K562 (cell line): Measurements from ENCODE around the gene CATSPER3. TPM values are rescaled to one million over a fixed set of nuclear protein-coding genes. Genes with fewer than 3 reads are reported as not detected.

Experiments used
- ATAC-seq: fragments of 200-7000 bp; cut with Tn5 transposase; 3 replicates; pipeline ENCODE4 v1.9.1; 2020; ENCODE audit warnings: moderate library complexity
- BruUV-seq: library from RNA; stranded (reverse); fragments of 400-500 nt; replicated peaks from 2 replicates; lab custom pipeline; 2021; lab: Mats Ljungman, UMichigan
- CTCF ChIA-PET: fragments of 300-600 bp; formaldehyde crosslinking; extraction: SDS; loops from one replicate; lab custom pipeline; 2021; ENCODE audit warnings: low intra/inter-chr PET ratio; lab: Yijun Ruan, JAX
- POLR2A ChIA-PET: fragments of 300-600, 350-650 bp; sonication (Branson Sonifier 250); formaldehyde crosslinking; extraction: SDS; loops from one replicate; lab custom pipeline; 2021; ENCODE audit warnings: antibody characterized with exemption, inconsistent platforms; lab: Yijun Ruan, JAX
- DNase-seq, 4 experiments: peaks; one replicate each; pipeline versions ENCODE4 v3.0.0 to v3.0.0-alpha.2; 2011 to 2018; ENCODE audit warnings: low spot score in 3 of 4, mixed read lengths in 3 of 4; ENCODE audit errors: extremely low read depth in 1 of 4
- FAIRE-seq: peaks from 2 replicates; lab custom pipeline; 2011; peaks lifted over from hg19 to GRCh38; lab: Jason Lieb, UNC
- H2AFZ ChIP-seq: 2 replicates; pipeline ENCODE4 v1.6.0; 2011; ENCODE audit warnings: low read depth, low read length, control low read depth, inconsistent platforms
- H3K27ac ChIP-seq: fragments of 200-600 bp; 3 replicates; pipeline ENCODE4 v1.8.0; 2011; ENCODE audit warnings: low read depth, mild to moderate bottlenecking, control low read depth, inconsistent platforms, low read length, moderate library complexity, mixed read lengths; ENCODE audit errors: extremely low read depth
- H3K27me3 ChIP-seq, 2 experiments: fragments of 300-600 bp in 1 of 2; 2 replicates in 1 of 2; 3 replicates in 1 of 2; pipeline versions ENCODE4 v1.6.0 to v1.8.0; 2011; ENCODE audit warnings: inconsistent platforms in 2 of 2, low read length in 2 of 2, mild to moderate bottlenecking in 1 of 2, mixed read lengths in 1 of 2, moderate library complexity in 1 of 2; ENCODE audit not compliant: control insufficient read depth in 2 of 2, insufficient read depth in 2 of 2
- H3K36me3 ChIP-seq: fragments of 300-600 bp; 3 replicates; pipeline ENCODE4 v1.8.0; 2011; ENCODE audit warnings: mild to moderate bottlenecking, low read length, inconsistent platforms; ENCODE audit not compliant: control insufficient read depth, insufficient read depth
- H3K4me1 ChIP-seq, 2 experiments: fragments of 200-600 bp in 1 of 2; replicated peaks in 1 of 2; 2 replicates in 1 of 2; 3 replicates in 1 of 2; pipeline versions ENCODE4 v1.5.1 to v1.8.0; 2011; ENCODE audit warnings: inconsistent platforms in 2 of 2, low read length in 2 of 2, mild to moderate bottlenecking in 1 of 2, mixed read lengths in 1 of 2, moderate library complexity in 1 of 2; ENCODE audit not compliant: control insufficient read depth in 2 of 2, insufficient read depth in 2 of 2
- H3K4me2 ChIP-seq: 2 replicates; pipeline ENCODE4 v1.6.1; 2011; ENCODE audit warnings: low read length, control low read depth, inconsistent platforms, mixed read lengths; ENCODE audit not compliant: insufficient read depth
- H3K4me3 ChIP-seq: fragments of 200-600 bp; sonication (generic), shearing (Covaris generic); 2 replicates; pipeline ENCODE4 v1.5.1; 2016; ENCODE audit warnings: control low read depth, inconsistent platforms
- H3K79me2 ChIP-seq: fragments of 200-600 bp; 3 replicates; pipeline ENCODE4 v1.8.0; 2011; ENCODE audit warnings: low read length, inconsistent platforms; ENCODE audit not compliant: control insufficient read depth, insufficient read depth
- H3K9ac ChIP-seq, 2 experiments: 2 replicates each; pipeline versions ENCODE4 v1.6.0 to v1.6.1; 2011; ENCODE audit warnings: low read depth in 2 of 2, low read length in 2 of 2, control low read depth in 1 of 2, inconsistent platforms in 1 of 2, mild to moderate bottlenecking in 1 of 2, mixed read lengths in 1 of 2; ENCODE audit not compliant: insufficient read depth in 1 of 2
- H3K9me1 ChIP-seq: one replicate; pipeline ENCODE4 v1.6.0; 2011; ENCODE audit warnings: inconsistent platforms, mild to moderate bottlenecking, low read length, moderate library complexity; ENCODE audit not compliant: control insufficient read depth, insufficient read depth
- H3K9me3 ChIP-seq: replicated peaks from 2 replicates; pipeline ENCODE4 v1.5.1; 2011; ENCODE audit warnings: low read depth, low read length, inconsistent platforms; ENCODE audit not compliant: control insufficient read depth, insufficient read depth
- H4K20me1 ChIP-seq: replicated peaks from 2 replicates; pipeline ENCODE4 v1.6.1; 2011; ENCODE audit warnings: low read length, inconsistent platforms, mixed read lengths; ENCODE audit not compliant: control insufficient read depth, insufficient read depth
- SP1 ChIP-seq: sonication (generic); formaldehyde crosslinking; IDR thresholded peaks from 2 replicates; pipeline ENCODE4 v1.8.1; 2022; ENCODE audit warnings: mild to moderate bottlenecking, missing genetic modification reagents
- TEAD2 ChIP-seq: fragments of 450-650 bp; IDR thresholded peaks from 2 replicates; pipeline ENCODE4 v1.6.1; 2016; ENCODE audit warnings: missing genetic modification characterization, control low read depth, missing compliant biosample characterization
- ZNF165 ChIP-seq: fragments of 250-450 bp; sonication (Bioruptor Pico); IDR thresholded peaks from 2 replicates; pipeline ENCODE4 v1.4.0; 2020; ENCODE audit warnings: borderline replicate concordance
- ZNF24 ChIP-seq: fragments of 450-650 bp; IDR thresholded peaks from 2 replicates; pipeline ENCODE4 v1.6.1; 2016
- WGBS: fragments of 100-300 bp; shearing (Covaris generic); methylation state at CpG from one replicate; pipeline ENCODE4 v1.1.6; 2016; ENCODE audit warnings: low coverage, mixed read lengths; ENCODE audit not compliant: insufficient coverage; ENCODE audit errors: missing lambda C conversion rate; 5-methylcytosine and 5-hydroxymethylcytosine counted together
- in situ Hi-C: fragments of 300-500 bp; cut with MboI; formaldehyde crosslinking; loops from 4 replicates; pipeline ENCODE4 v1.15.0; 2018; ENCODE audit warnings: inconsistent platforms, mixed read lengths
- intact Hi-C: fragments of 100-400 bp; cut with micrococcal nuclease; formaldehyde crosslinking; loops from 2 replicates; pipeline ENCODE4 v1.14.2; 2022
- polyA plus RNA-seq, 8 experiments: library from polyadenylated mRNA; depleted of rRNA in 4 of 8; stranded (reverse) in 5 of 8; unstranded in 3 of 8; fragments of >200 nt; fragmentation: Nextera tagmentation in 2 of 8; fragmentation: Illumina TruSeq in 1 of 8; extraction: Ambion mirVana in 2 of 8; extraction: Trizol in 1 of 8; gene quantifications; 2 replicates each; pipeline versions ENCODE4 v1.2.1 to v1.2.3, GENCODE V29; 2011 to 2014; ENCODE audit warnings: inconsistent platforms in 1 of 8, missing spikeins in 1 of 8
- total RNA-seq, 7 experiments: library from RNA; depleted of rRNA in 6 of 7; stranded (reverse); fragments of >200 nt in 6 of 7; fragmentation: Illumina TruSeq in 2 of 7; extraction: Trizol in 2 of 7; gene quantifications; 2 replicates each; pipeline versions ENCODE4 v1.2.1 to v1.2.3, GENCODE V29; 2011 to 2021; ENCODE audit warnings: low replicate concordance in 1 of 7
- TF ChIP-seq, protein P1 (sequence below): fragments of 450-650 bp; formaldehyde crosslinking; IDR thresholded peaks from 2 replicates; pipeline ENCODE4 v1.4.0; 2020; ENCODE audit warnings: mild to moderate bottlenecking, moderate library complexity
- TF ChIP-seq, protein P2 (sequence below): sonication (generic); formaldehyde crosslinking; IDR thresholded peaks from 2 replicates; pipeline ENCODE4 v1.9.0; 2022; ENCODE audit warnings: mild to moderate bottlenecking, missing genetic modification reagents
- TF ChIP-seq, protein P3 (sequence below), 2 experiments: fragments of 450-650 bp in 1 of 2; sonication (generic) in 1 of 2; formaldehyde crosslinking in 1 of 2; IDR thresholded peaks; 2 replicates each; pipeline versions ENCODE4 v1.7.1 to v1.9.0; 2016 to 2022; ENCODE audit warnings: inconsistent platforms in 1 of 2, mild to moderate bottlenecking in 1 of 2, missing genetic modification reagents in 1 of 2
- TF ChIP-seq, protein P4 (sequence below): fragments of 450-650 bp; IDR thresholded peaks from 2 replicates; pipeline ENCODE4 v1.6.1; 2016; ENCODE audit warnings: mild to moderate bottlenecking

CATSPER3 gene
- total and polyA plus RNA-seq, 9 of the 15 experiments (the other 6 are each of a cell fraction or from before 2014, with no cell fraction given) = 0.14 to 1.5 (median 0.49) TPM

DNA sequence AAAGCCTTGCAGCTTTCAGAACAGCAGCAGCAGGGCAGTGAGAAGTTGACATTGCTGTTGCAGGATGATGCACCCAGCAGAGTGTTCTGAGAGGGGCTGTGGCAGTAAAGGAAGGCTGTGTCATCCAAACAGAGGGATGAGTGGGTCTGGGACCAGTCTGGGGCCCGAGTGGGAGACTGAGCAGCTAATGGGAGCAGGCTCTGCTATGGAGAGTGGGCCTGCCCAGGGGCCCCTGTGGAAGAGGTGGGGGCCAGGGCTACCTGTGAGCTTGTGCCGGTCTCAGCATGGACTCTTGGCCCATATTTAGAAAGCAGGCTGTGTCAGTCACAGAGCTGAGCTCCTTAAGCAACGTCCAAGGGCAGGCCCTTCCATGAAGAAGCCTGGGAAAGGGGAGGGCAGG lies 92.3 kb downstream of the CATSPER3 start:
- no peaks in the 10 kb centered on the region for H3K9me1 ChIP-seq
- peak overlapping the region in 1 of 2 experiments; percentile 43; a peak in 2 of 4 replicates for H3K9ac ChIP-seq
- in situ Hi-C loops = no loop called here
- ChIA-PET CTCF (no interaction called here), POLR2A (interaction anchor here (4.3 kb wide), 1 partner anchor 12 kb away, joined by 19 read pairs; no protein-coding TSS in a partner anchor)
- BruUV-seq = no TSS peak
- no peak overlapping the region for H3K4me3 ChIP-seq
- peaks cover 4 to 20% of the 10 kb centered on the region in 2 experiments; a peak in 3 of 5 replicates for H3K4me1 ChIP-seq
- ATAC-seq = no peak
- H3K79me2 ChIP-seq = no peaks in the 10 kb centered on the region
- H2AFZ ChIP-seq = no peak overlapping the region
- no peaks in the 10 kb centered on the region for H3K36me3 ChIP-seq
- intact Hi-C loops = no loop called here
- FAIRE-seq = no peak
- no peak overlapping the region for H3K27ac ChIP-seq
- H4K20me1 ChIP-seq = no peaks in the 10 kb centered on the region
- H3K27me3 ChIP-seq = peaks cover 0 to 7% of the 10 kb centered on the region in 2 experiments; a peak in 1 of 5 replicates
- H3K9me3 ChIP-seq = no peaks in the 10 kb centered on the region
- no peak overlapping the region for H3K4me2 ChIP-seq
- no peak for DNase-seq
- 21% methylated on average over 3 of the region's 3 CpGs for WGBS
- TF ChIP-seq, protein P1, sequence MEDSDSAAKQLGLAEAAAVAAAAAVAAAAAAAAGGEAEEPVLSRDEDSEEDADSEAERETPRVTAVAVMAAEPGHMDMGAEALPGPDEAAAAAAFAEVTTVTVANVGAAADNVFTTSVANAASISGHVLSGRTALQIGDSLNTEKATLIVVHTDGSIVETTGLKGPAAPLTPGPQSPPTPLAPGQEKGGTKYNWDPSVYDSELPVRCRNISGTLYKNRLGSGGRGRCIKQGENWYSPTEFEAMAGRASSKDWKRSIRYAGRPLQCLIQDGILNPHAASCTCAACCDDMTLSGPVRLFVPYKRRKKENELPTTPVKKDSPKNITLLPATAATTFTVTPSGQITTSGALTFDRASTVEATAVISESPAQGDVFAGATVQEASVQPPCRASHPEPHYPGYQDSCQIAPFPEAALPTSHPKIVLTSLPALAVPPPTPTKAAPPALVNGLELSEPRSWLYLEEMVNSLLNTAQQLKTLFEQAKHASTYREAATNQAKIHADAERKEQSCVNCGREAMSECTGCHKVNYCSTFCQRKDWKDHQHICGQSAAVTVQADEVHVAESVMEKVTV = no peak
- TF ChIP-seq ZNF165 (CRISPR knock-in tag) (no peak), TEAD2 (tag) (no peak), ZNF24 (no peak), SP1 (no peak)
- TF ChIP-seq, protein P2, sequence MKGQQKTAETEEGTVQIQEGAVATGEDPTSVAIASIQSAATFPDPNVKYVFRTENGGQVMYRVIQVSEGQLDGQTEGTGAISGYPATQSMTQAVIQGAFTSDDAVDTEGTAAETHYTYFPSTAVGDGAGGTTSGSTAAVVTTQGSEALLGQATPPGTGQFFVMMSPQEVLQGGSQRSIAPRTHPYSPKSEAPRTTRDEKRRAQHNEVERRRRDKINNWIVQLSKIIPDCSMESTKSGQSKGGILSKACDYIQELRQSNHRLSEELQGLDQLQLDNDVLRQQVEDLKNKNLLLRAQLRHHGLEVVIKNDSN (CRISPR knock-in tag) = no peak
- TF ChIP-seq, protein P3, sequence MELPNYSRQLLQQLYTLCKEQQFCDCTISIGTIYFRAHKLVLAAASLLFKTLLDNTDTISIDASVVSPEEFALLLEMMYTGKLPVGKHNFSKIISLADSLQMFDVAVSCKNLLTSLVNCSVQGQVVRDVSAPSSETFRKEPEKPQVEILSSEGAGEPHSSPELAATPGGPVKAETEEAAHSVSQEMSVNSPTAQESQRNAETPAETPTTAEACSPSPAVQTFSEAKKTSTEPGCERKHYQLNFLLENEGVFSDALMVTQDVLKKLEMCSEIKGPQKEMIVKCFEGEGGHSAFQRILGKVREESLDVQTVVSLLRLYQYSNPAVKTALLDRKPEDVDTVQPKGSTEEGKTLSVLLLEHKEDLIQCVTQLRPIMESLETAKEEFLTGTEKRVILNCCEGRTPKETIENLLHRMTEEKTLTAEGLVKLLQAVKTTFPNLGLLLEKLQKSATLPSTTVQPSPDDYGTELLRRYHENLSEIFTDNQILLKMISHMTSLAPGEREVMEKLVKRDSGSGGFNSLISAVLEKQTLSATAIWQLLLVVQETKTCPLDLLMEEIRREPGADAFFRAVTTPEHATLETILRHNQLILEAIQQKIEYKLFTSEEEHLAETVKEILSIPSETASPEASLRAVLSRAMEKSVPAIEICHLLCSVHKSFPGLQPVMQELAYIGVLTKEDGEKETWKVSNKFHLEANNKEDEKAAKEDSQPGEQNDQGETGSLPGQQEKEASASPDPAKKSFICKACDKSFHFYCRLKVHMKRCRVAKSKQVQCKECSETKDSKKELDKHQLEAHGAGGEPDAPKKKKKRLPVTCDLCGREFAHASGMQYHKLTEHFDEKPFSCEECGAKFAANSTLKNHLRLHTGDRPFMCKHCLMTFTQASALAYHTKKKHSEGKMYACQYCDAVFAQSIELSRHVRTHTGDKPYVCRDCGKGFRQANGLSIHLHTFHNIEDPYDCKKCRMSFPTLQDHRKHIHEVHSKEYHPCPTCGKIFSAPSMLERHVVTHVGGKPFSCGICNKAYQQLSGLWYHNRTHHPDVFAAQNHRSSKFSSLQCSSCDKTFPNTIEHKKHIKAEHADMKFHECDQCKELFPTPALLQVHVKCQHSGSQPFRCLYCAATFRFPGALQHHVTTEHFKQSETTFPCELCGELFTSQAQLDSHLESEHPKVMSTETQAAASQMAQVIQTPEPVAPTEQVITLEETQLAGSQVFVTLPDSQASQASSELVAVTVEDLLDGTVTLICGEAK (IDR thresholded peaks at IDR 0.05) = no peak
- TF ChIP-seq, protein P3 (CRISPR knock-in tag; IDR thresholded peaks at IDR 0.05) = no peak
- TF ChIP-seq, protein P4, sequence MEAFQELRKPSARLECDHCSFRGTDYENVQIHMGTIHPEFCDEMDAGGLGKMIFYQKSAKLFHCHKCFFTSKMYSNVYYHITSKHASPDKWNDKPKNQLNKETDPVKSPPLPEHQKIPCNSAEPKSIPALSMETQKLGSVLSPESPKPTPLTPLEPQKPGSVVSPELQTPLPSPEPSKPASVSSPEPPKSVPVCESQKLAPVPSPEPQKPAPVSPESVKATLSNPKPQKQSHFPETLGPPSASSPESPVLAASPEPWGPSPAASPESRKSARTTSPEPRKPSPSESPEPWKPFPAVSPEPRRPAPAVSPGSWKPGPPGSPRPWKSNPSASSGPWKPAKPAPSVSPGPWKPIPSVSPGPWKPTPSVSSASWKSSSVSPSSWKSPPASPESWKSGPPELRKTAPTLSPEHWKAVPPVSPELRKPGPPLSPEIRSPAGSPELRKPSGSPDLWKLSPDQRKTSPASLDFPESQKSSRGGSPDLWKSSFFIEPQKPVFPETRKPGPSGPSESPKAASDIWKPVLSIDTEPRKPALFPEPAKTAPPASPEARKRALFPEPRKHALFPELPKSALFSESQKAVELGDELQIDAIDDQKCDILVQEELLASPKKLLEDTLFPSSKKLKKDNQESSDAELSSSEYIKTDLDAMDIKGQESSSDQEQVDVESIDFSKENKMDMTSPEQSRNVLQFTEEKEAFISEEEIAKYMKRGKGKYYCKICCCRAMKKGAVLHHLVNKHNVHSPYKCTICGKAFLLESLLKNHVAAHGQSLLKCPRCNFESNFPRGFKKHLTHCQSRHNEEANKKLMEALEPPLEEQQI = no peak
